Loucy (cell line): ENCODE results near the gene PAPSS2.

ENCODE experiments used
- H2AFZ ChIP-seq: fragments of 200-600 bp; sonication (generic); 2 replicates; pipeline ENCODE4 v1.6.0; 2016; ENCODE audit warnings: antibody characterized with exemption, mild to moderate bottlenecking, low read length, moderate library complexity
- H3F3A ChIP-seq: fragments of 200-600 bp; 2 replicates; pipeline ENCODE4 v1.6.0; 2016; ENCODE audit warnings: antibody characterized with exemption, low read depth, mild to moderate bottlenecking
- H3K27me3 ChIP-seq: fragments of 200-600 bp; sonication (generic); 2 replicates; pipeline ENCODE4 v1.6.1; 2014; ENCODE audit warnings: low read length, mild to moderate bottlenecking; ENCODE audit not compliant: insufficient read depth, poor library complexity, severe bottlenecking
- H3K36me3 ChIP-seq: fragments of 200-600 bp; sonication (generic); 2 replicates; pipeline ENCODE4 v1.6.1; 2016; ENCODE audit warnings: low read length; ENCODE audit not compliant: insufficient read depth
- H3K4me1 ChIP-seq: fragments of 200-600 bp; sonication (generic); 2 replicates; pipeline ENCODE4 v1.5.1; 2014; ENCODE audit warnings: low read length, mild to moderate bottlenecking; ENCODE audit not compliant: insufficient read depth, poor library complexity, severe bottlenecking
- H3K4me2 ChIP-seq: fragments of 200-600 bp; sonication (generic); 2 replicates; pipeline ENCODE4 v1.6.0; 2014; ENCODE audit warnings: antibody characterized with exemption, low read length, low read depth, mild to moderate bottlenecking; ENCODE audit not compliant: poor library complexity, severe bottlenecking
- H3K4me3 ChIP-seq: fragments of 200-600 bp; sonication (generic); 2 replicates; pipeline ENCODE4 v1.5.1; 2014; ENCODE audit warnings: low read length, mild to moderate bottlenecking, mixed read lengths; ENCODE audit not compliant: poor library complexity, severe bottlenecking
- H3K79me2 ChIP-seq: fragments of 200-600 bp; sonication (generic); 2 replicates; pipeline ENCODE4 v1.6.1; 2014; ENCODE audit warnings: low read length; ENCODE audit not compliant: insufficient read depth
- H3K9ac ChIP-seq: fragments of 200-600 bp; sonication (generic); 2 replicates; pipeline ENCODE4 v1.6.0; 2014; ENCODE audit warnings: mild to moderate bottlenecking, low read depth, low read length, moderate library complexity; ENCODE audit not compliant: poor library complexity, severe bottlenecking
- H3K9me2 ChIP-seq: fragments of 200-600 bp; sonication (generic); replicated peaks from 2 replicates; pipeline ENCODE4 v1.6.1; 2016; ENCODE audit warnings: low read depth, low read length, mixed read lengths
- H3K9me3 ChIP-seq: fragments of 200-600 bp; sonication (generic); 2 replicates; pipeline ENCODE4 v1.6.1; 2014; ENCODE audit warnings: mild to moderate bottlenecking, antibody characterized with exemption, low read length, low read depth; ENCODE audit not compliant: insufficient read depth
- H4K20me1 ChIP-seq: fragments of 200-600 bp; sonication (generic); 2 replicates; pipeline ENCODE4 v1.6.0; 2014; ENCODE audit warnings: antibody characterized with exemption, low read length, mild to moderate bottlenecking; ENCODE audit not compliant: insufficient read depth, poor library complexity, severe bottlenecking
- EZH2phosphoT487 ChIP-seq: fragments of 200-600 bp; IDR thresholded peaks from 2 replicates; pipeline ENCODE4 v1.6.1; 2018; ENCODE audit warnings: antibody characterized with exemption, mild to moderate bottlenecking, moderate library complexity, borderline replicate concordance
- TF ChIP-seq, protein P1 (sequence below): fragments of 200-600 bp; sonication (generic); conservative IDR thresholded peaks from 2 replicates; pipeline ENCODE4 v1.5.1; 2014; ENCODE audit warnings: mild to moderate bottlenecking, antibody characterized with exemption, low read length

Gene PAPSS2

DNA sequence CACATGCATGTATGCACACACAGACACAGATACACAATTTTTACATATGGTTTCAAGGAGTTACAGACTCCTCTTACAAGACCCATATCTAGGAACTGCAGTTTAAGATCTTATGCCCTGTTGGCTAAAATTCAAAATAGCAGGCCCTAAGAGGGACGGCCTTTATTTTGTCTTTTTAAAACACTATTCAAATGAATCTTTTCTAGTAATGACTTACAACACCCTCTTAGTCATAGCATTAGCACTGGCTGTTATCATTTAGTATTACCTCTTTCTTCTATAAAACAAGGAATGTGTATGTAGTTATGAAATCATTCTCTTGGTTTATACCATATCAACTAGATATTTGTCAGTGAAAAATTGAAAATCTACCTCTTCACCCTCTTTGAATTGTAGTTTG lies 15.3 kb downstream of the PAPSS2 start:
- Histone ChIP-seq H3K9me3 (no peaks in the 10 kb centered on the region), H2AFZ (no peak overlapping the region; the same call in 1 of the 2 replicates), H3K4me2 (no peak overlapping the region), H3K9ac (no peak overlapping the region), H4K20me1 (no peaks in the 10 kb centered on the region), H3K27me3 (no peaks in the 10 kb centered on the region), H3F3A (no peaks in the 10 kb centered on the region), H3K9me2 (no peaks in the 10 kb centered on the region), H3K36me3 (no peaks in the 10 kb centered on the region), H3K4me3 (no peak overlapping the region), H3K4me1 (peaks cover 23% of the 10 kb centered on the region), H3K79me2 (no peaks in the 10 kb centered on the region)
- TF ChIP-seq, protein P1, sequence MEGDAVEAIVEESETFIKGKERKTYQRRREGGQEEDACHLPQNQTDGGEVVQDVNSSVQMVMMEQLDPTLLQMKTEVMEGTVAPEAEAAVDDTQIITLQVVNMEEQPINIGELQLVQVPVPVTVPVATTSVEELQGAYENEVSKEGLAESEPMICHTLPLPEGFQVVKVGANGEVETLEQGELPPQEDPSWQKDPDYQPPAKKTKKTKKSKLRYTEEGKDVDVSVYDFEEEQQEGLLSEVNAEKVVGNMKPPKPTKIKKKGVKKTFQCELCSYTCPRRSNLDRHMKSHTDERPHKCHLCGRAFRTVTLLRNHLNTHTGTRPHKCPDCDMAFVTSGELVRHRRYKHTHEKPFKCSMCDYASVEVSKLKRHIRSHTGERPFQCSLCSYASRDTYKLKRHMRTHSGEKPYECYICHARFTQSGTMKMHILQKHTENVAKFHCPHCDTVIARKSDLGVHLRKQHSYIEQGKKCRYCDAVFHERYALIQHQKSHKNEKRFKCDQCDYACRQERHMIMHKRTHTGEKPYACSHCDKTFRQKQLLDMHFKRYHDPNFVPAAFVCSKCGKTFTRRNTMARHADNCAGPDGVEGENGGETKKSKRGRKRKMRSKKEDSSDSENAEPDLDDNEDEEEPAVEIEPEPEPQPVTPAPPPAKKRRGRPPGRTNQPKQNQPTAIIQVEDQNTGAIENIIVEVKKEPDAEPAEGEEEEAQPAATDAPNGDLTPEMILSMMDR, result no peak
- TF ChIP-seq EZH2phosphoT487, result no peak

DNA sequence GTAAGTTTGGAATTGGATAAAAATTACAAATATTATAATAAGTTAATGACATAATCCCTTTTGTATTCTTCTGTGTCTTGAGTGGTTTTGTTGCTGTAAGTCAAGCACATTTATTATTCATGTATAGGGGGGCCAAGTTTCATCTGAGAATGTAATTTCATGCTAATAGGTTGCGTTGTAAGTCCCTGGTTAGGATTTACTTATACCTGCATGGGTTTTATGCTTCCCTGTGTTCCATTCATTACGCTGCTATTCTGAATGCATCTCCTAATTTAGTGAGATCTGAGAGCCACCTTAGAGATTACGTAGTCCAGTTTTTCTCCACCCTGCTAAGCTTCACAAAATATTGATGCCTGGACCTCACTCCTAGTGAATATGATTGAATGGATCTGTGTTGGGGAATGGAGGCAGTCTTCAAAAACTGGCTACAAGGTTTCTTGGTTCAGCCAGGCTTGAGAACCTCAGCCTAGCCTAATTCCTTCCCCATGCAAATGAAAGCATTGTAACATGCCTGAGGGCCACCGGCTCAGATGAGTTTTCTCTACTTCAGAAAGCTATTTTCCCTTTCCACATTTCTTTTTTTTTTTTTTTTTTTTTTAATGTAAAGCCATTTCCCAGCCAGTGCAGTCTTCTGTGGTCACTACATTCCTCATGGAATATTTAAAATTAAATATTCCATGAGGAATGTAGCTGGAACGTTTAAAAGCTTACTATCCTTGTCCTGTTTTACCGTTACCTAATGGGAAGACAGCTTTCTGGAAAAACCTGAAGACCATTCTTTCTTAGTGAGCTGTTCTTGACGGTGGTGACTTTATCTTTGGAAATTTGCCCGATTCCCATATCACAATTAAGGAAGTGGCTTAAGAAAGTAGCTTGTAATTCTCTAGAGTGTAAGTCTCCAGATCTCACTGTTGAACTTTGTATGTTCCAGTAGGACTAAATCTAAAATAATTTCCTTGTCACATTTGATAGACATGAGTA lies 16.0 kb downstream of the PAPSS2 start:
- Histone ChIP-seq H3K9me2 (no peaks in the 10 kb centered on the region), H3K4me2 (no peak overlapping the region), H3K36me3 (no peaks in the 10 kb centered on the region), H2AFZ (no peak overlapping the region), H3F3A (no peaks in the 10 kb centered on the region), H3K9ac (no peak overlapping the region), H3K4me1 (peaks cover 23% of the 10 kb centered on the region), H4K20me1 (no peaks in the 10 kb centered on the region), H3K27me3 (no peaks in the 10 kb centered on the region), H3K4me3 (no peak overlapping the region), H3K9me3 (no peaks in the 10 kb centered on the region), H3K79me2 (no peaks in the 10 kb centered on the region)
- TF ChIP-seq, protein P1, result no peak
- no peak for TF ChIP-seq EZH2phosphoT487

DNA sequence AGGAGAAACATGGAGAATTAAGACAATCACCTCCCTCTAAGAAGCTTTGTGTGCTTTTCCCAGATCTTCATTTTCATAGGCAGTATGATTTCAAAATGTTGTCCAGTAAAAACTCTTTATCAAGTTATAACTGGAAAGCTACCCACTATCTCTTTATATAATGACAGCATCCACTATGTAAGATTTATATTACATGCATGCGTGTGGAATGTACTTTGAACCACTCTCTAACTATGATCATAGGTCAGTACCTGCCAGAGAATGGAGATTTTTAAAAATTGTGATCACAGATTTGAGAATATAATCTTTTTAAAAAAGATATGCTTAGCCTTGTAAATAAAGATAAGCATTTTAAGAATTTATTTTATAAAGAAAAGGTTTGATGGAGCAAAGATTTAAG lies 17.9 kb downstream of the PAPSS2 start:
- Histone ChIP-seq H3K4me1 (peaks cover 8% of the 10 kb centered on the region), H3F3A (no peaks in the 10 kb centered on the region), H4K20me1 (no peaks in the 10 kb centered on the region), H2AFZ (no peak overlapping the region), H3K4me3 (no peak overlapping the region), H3K4me2 (no peak overlapping the region), H3K9ac (no peak overlapping the region), H3K79me2 (no peaks in the 10 kb centered on the region), H3K36me3 (no peaks in the 10 kb centered on the region), H3K9me2 (no peaks in the 10 kb centered on the region), H3K27me3 (no peaks in the 10 kb centered on the region), H3K9me3 (no peaks in the 10 kb centered on the region)
- TF ChIP-seq EZH2phosphoT487, result no peak
- TF ChIP-seq, protein P1, result no peak
